Measurements from ENCODE around the gene KCNN4. TPM values are rescaled to one million over a fixed set of nuclear protein-coding genes. Genes with fewer than 3 reads are reported as not detected.
"Not testable (repeated sequence)": the region's sequence is repeated elsewhere in the genome, so short reads cannot be mapped to it uniquely, and the experiment has no call there.

KCNN4 gene
- total RNA-seq: 1 to 10 TPM in 3 of 8 experiments, under 1 TPM in 5; 0.11 to 7.4 (median 0.58) TPM

DNA sequence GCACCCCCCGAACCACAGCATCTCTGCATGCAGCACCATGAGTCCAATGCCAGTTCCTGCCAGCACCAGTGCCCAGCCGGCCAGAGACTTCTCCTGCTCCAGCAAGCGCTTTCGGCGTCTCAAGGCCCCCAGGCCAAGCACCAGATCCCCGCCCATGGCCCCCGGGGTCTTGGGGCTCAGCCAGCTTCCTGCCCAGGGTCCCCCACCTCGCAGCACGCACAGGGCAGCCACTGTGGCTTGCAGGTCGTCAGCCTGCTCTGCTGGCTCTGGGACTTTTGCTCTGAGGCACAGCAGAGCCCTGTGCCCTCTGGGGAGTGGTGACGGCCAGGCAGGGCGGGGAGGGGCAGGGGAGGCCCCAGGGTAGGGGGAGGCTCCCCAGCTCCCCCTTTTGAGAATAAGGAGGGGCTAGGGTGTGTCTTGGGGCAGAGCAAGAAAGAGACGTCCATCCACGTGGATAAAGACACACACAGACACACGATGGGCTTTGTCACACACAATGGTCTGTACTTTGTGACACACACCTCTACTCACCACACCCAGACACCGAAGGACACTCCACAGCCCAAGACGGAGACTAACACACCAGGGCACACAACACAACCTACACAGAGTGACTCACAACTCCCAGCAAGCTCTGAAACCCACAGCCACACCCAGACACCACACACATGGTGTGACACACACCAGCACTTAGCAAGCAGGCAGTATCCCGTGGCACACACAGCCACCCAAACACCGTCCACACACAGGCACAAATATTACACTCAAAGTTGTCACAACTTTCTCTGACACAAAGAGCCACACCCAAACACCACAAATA, at the start of gene KCNN4:
Gene KCNN4 (minus strand): TSS at position 268 of the 820 bp plus-strand sequence. CDS start 112 bp downstream, at position 156.
- Histone ChIP-seq H3K27ac (no peak within 1 kb of the TSS), H3K4me3 (no peak within 1 kb of the TSS), H3K4me1 (replicated peaks in 1 of 2) (peaks cover 0 to 8% of the 10 kb centered on the region in 2 donors)
- 8 to 48% methylated on average over 2 to 3 of the region's 19 CpGs; no CpG with 5 or more reads in 8 of the 10 experiments for WGBS, 10 experiments
- ATAC-seq (replicated peaks in 6 of 8): peak in 5 of 8 experiments; percentile 4 to 69 (median 22)
- in situ Hi-C loops (cut with MboI; ENCODE audit: low pct_unique_long_range_greater_than_20kb in 2 of 9, low sequenced_read_pairs in 9 of 9, unreplicated experiment in 9 of 9): loop anchor here in 1 of 9 experiments (25.0 kb wide), 1 partner anchor 344 kb away; no protein-coding TSS in a partner anchor

DNA sequence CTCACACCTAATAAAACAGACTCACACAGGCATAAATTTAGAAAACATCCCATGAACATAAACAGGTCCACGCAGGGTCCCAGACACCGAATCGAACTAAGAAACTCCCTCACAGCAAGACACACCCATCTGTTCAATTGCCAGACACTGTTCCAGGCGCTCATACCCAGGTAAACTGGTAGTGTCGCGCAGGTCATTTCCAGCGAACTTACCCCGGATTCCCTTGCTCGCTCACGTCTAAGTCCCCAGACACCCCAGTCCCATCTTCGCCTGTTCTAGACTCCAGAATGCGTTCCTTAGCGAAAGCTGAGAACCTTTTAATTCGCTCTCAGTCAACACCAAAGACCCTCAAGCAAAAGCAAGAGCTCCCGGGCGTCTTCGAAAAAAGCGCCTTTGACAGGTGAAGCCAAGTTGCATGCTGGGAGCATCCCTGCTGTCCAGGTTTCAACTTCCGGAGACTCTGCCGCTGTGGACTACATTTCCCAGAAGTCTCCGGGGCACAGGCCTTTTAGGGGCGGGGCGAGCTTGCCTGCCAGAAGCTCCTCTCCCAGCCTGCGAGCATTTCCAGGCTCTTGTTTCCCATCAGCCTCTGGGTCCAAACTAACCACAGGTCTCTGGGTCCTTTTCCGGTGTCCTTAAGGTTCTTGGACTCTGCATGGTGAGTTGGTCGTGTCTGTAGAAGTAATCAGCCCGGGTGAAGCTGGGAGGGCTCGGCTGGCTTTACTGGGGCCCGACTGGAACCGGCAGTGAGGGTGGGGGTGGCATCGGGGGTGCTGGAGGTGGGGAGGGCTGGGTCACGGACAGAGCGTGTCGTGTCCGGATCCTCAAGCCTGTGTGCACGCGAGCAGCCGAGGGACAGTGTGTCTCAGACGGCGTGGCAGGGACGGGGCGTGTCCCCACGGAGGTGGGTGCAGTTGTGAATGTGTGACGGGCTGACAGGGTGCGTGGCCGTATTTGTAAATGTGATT, 46.3 kb upstream of the KCNN4 start, which contains the start of gene ZNF283:
Gene ZNF283 (plus strand): TSS at position 535 of the 968 bp plus-strand sequence. CDS start 6,184 bp downstream, outside the sequence.
- 3 to 92% (median 17%) methylated on average over 2 to 12 of the region's 46 CpGs; no CpG with 5 or more reads in 4 of the 10 experiments for WGBS, 10 experiments
- Histone ChIP-seq H3K4me3 (peak within 1 kb of the TSS in 4 of 5 donors; percentile 42 to 53 (median 43)), H3K4me1 (replicated peaks in 1 of 2) (peaks cover 0 to 5% of the 10 kb centered on the region in 2 donors), H3K27ac (peak within 1 kb of the TSS in 1 of 2 donors; percentile 42)
- in situ Hi-C loops (cut with MboI; ENCODE audit: low pct_unique_long_range_greater_than_20kb in 2 of 9, low sequenced_read_pairs in 9 of 9, unreplicated experiment in 9 of 9): no loop called here
- peak; percentile 56 to 99 (median 96) for ATAC-seq (replicated peaks in 6 of 8)

DNA sequence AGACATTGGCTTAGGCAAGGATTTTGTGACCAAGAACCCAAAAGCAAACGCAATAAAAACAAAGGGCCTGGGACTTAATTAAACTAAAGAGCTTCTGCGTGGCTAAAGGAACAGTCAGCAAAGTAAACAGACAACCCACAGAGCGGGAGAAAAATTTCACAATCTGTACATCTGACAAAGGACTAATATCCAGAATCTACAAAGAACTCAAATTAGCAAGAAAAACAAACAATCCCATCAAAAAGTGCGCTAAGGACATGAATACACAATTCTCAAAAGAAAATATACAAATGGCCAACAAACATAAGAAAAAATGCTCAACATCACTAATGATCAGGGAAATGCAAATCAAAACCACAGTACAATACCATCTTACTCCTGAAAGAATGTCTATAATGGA, 43.8 kb upstream of the KCNN4 start:
- ATAC-seq (replicated peaks in 6 of 8); H3K4me3 ChIP-seq; H3K27ac ChIP-seq; in situ Hi-C loops (cut with MboI; ENCODE audit: low pct_unique_long_range_greater_than_20kb in 2 of 9, low sequenced_read_pairs in 9 of 9, unreplicated experiment in 9 of 9); H3K4me1 ChIP-seq (replicated peaks in 1 of 2): not testable (repeated sequence)
- WGBS, 10 experiments: 22 to 100% (median 51%) methylated on average over 1 to 4 of the region's 4 CpGs

DNA sequence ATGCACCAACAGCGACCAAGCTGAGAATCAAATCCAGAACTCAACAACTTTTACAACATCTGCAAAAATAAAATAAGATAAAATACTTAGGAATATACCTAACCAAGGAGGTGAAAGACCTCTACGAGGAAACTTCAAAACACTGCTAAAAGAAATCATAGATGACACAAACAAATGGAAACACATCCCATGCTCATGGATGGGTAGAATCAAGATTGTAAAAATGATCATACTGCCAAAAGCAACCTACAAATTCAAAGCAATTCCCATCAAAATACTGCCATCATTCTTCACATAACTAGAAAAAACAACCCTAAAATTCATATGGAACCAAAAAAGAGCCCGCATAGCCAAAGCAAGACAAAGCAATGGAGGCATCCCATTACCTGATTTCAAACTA, 43.1 kb upstream of the KCNN4 start:
- H3K27ac ChIP-seq; H3K4me3 ChIP-seq; in situ Hi-C loops (cut with MboI; ENCODE audit: low pct_unique_long_range_greater_than_20kb in 2 of 9, low sequenced_read_pairs in 9 of 9, unreplicated experiment in 9 of 9); H3K4me1 ChIP-seq (replicated peaks in 1 of 2); ATAC-seq (replicated peaks in 6 of 8): not testable (repeated sequence)
- WGBS, 10 experiments: 37 to 85% (median 62%) methylated on average over 1 to 3 of the region's 3 CpGs

DNA sequence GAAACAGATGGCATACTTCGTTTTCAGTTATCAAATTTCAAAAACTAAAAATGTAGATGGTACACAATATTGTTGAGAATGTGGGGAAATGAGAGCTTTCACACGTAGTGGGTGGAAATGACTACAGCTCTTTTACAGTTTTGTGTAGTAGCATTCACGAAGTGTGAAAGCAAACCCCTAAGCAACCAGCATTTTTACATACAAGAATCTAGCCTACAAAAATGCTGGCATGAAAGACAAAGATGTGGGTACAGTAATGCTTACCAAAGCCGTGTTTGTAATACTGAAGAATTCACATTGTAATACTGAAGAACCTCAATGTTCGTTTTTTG, 40.1 kb upstream of the KCNN4 start:
- no peaks in the 10 kb centered on the region for H3K4me1 ChIP-seq (replicated peaks in 1 of 2)
- H3K4me3 ChIP-seq: no peak overlapping the region
- no peak overlapping the region for H3K27ac ChIP-seq
- WGBS, 10 experiments: 0 to 65% (median 38%) methylated on average over 1 to 5 of the region's 5 CpGs; no CpG with 5 or more reads in 1 of the 10 experiments
- no peak for ATAC-seq (replicated peaks in 6 of 8)
- in situ Hi-C loops (cut with MboI; ENCODE audit: low pct_unique_long_range_greater_than_20kb in 2 of 9, low sequenced_read_pairs in 9 of 9, unreplicated experiment in 9 of 9): no loop called here

DNA sequence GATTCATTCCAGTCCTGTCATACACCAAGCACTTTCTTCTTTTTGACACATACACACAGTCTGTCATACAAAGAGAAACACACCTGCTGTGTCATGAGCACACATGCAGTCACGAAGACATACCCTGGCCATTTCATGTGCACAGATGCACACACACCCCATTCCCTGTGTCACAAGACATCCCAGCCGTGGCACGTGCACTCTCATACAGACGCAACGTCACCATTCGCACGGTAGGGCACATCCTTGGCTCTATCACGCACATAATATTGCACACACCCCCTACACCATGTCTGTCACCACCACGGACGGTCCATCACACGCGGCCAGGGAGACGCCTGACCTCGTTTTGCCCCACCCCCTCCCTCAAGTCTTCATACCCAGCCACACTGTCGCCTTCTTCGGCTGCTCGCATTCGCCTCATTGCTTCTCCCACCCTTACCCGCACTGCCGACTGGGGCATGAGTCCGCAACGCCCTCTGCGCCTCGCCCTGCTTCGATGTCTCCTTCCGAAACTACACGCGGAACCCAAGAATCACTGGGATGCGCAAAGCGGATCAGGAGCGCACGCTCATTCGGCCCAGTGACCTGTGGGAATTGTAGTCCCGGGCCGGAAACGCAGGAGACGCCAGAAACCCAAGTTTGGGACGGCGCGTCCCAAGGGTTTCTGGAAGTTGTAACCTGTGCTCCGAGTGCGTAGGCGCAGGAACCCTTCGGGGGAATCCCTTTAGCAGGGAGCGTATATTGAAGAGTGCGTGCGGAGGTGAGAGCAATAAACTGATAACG, 39.5 kb upstream of the KCNN4 start:
- 0 to 95% (median 33%) methylated on average over 3 to 25 of the region's 48 CpGs; no CpG with 5 or more reads in 3 of the 10 experiments for WGBS, 10 experiments
- in situ Hi-C loops (cut with MboI; ENCODE audit: low pct_unique_long_range_greater_than_20kb in 2 of 9, low sequenced_read_pairs in 9 of 9, unreplicated experiment in 9 of 9): no loop called here
- no peaks in the 10 kb centered on the region for H3K4me1 ChIP-seq (replicated peaks in 1 of 2)
- H3K27ac ChIP-seq: no peak overlapping the region
- ATAC-seq (replicated peaks in 6 of 8): peak in 4 of 8 experiments; percentile 25 to 99 (median 96)
- no peak overlapping the region for H3K4me3 ChIP-seq

DNA sequence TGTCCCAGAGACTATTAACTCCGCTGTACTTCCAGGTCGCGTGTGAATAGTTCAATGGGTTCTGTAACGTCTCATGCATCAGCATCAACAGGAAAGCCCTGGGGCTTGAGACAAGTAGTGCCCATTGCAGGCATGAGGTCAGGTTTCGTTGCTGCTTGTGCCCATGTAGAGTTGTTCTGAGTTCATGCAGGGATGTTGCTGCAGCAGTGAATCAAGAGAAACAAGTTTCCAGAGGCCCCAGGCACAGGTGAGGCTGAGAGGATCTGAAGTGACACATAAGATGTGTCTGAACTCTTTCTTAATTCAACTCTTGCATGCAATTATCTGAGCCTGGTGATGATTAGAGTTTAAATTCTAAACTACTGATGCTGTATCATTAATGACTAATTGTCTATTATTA, 37.7 kb upstream of the KCNN4 start:
- 20 to 83% (median 67%) methylated on average over 1 to 4 of the region's 5 CpGs; no CpG with 5 or more reads in 6 of the 10 experiments for WGBS, 10 experiments
- Histone ChIP-seq H3K4me3 (no peak overlapping the region), H3K27ac (no peak overlapping the region), H3K4me1 (replicated peaks in 1 of 2) (no peaks in the 10 kb centered on the region)
- no peak for ATAC-seq (replicated peaks in 6 of 8)
- in situ Hi-C loops (cut with MboI; ENCODE audit: low pct_unique_long_range_greater_than_20kb in 2 of 9, low sequenced_read_pairs in 9 of 9, unreplicated experiment in 9 of 9): no loop called here

DNA sequence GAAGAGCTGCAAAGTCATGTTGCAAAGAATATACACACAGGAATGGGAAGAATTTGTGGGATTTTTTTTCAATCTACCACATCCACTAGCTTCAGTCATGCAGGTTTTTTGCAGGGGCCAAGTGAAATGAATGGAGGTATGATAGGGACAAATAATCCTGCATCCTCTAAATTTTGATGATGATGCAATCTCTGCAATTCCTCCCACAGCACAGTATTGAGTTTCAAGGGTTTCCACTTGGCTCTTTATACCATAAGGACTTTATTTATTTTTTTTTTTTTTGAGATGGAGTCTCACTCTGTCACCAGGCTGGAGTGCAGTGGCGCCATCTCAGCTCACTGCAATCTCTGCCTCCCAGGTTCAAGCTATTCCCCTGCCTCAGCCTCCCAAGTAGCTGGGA, 36.7 kb upstream of the KCNN4 start:
- ATAC-seq (replicated peaks in 6 of 8); in situ Hi-C loops (cut with MboI; ENCODE audit: low pct_unique_long_range_greater_than_20kb in 2 of 9, low sequenced_read_pairs in 9 of 9, unreplicated experiment in 9 of 9): not testable (repeated sequence)

DNA sequence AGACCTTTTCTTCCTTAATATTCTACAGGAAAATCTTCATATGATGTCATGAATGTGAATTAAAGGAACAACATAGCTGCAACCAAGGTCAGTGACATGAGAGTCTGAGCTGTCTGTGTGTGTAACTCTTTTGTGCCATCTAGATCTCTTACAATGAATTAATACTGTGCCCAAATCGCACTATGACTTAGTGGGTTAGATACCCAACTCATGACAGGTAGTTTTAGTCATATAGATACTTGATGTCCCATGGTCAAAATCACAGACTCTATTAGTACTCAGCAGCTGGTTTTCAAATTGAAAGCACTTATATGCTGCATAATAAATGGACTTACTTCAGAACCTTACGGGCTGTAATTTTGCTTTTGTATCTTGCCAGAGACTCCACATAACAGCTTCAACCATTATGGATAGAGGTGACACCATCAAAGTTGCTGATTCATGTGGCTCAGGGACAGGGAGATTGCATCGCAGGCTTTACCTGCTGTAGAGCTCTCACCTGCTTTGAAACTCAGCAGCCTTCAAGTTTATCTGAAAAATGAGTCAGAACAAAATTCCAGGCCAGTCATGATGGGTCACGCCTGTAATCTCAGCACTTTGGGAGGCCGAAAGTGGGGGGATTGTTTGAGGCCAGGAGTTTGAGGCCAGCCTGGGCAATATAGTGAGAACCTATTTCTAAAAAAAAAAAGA, 34.0 kb upstream of the KCNN4 start:
- ATAC-seq (replicated peaks in 6 of 8): no peak
- in situ Hi-C loops (cut with MboI; ENCODE audit: low pct_unique_long_range_greater_than_20kb in 2 of 9, low sequenced_read_pairs in 9 of 9, unreplicated experiment in 9 of 9): no loop called here
- Histone ChIP-seq H3K27ac (no peak overlapping the region), H3K4me1 (replicated peaks in 1 of 2) (no peaks in the 10 kb centered on the region), H3K4me3 (no peak overlapping the region)
- 35 to 70% (median 54%) methylated on average over 2 to 5 of the region's 5 CpGs; no CpG with 5 or more reads in 2 of the 10 experiments for WGBS, 10 experiments

More for the DNA sequence above, 36.7 kb upstream of the KCNN4 start:
- H3K27ac ChIP-seq; H3K4me1 ChIP-seq (replicated peaks in 1 of 2); H3K4me3 ChIP-seq: not testable (repeated sequence)
- WGBS, 10 experiments: 22 to 60% (median 50%) methylated on average over 1 of the region's 1 CpG; no CpG with 5 or more reads in 5 of the 10 experiments

DNA sequence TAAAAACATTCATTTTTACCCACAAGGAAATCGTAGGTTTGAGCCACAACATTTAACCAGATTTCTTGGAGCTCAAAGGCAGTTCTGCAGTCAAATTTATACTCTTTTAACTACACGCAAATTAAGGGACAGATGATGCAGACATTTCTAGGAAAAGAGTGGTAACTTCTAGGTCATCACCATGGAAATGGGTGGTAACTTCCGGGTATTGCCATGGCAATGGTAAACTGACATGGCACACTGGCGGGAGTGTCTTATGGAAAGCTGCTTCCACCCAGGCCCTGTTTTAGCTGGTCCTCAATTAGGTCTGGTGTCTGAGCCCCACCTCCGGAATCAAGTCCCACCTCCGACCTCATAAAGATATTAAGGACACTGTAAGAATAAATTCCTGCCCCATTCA, 31.9 kb upstream of the KCNN4 start:
- in situ Hi-C loops (cut with MboI; ENCODE audit: low pct_unique_long_range_greater_than_20kb in 2 of 9, low sequenced_read_pairs in 9 of 9, unreplicated experiment in 9 of 9): no loop called here
- Histone ChIP-seq H3K27ac (no peak overlapping the region), H3K4me3 (no peak overlapping the region), H3K4me1 (replicated peaks in 1 of 2) (no peaks in the 10 kb centered on the region)
- 0 to 80% (median 55%) methylated on average over 1 to 6 of the region's 6 CpGs for WGBS, 10 experiments
- peak in 2 of 8 experiments; percentile 44 to 51 for ATAC-seq (replicated peaks in 6 of 8)

DNA sequence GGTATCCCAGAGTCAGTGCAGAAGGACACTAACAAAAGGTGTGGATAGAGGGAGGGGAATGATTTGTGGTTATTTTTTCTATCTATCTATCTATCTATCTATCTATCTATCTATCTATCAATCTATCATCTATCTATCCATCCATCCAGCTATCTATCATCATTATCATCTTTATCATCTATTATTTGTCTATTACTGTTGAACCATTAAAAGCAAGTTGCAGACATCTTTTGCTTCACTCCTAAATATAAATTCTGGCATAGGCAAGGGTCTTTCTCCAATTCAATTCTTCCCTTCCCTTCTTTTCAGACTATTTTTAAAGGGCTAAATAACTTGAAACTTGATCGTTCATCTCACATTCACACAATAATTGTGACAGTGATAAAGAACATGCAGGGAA, 31.5 kb upstream of the KCNN4 start:
- 0 to 100% (median 61%) methylated on average over 1 of the region's 1 CpG for WGBS, 10 experiments
- in situ Hi-C loops (cut with MboI; ENCODE audit: low pct_unique_long_range_greater_than_20kb in 2 of 9, low sequenced_read_pairs in 9 of 9, unreplicated experiment in 9 of 9): no loop called here
- ATAC-seq (replicated peaks in 6 of 8): no peak

DNA sequence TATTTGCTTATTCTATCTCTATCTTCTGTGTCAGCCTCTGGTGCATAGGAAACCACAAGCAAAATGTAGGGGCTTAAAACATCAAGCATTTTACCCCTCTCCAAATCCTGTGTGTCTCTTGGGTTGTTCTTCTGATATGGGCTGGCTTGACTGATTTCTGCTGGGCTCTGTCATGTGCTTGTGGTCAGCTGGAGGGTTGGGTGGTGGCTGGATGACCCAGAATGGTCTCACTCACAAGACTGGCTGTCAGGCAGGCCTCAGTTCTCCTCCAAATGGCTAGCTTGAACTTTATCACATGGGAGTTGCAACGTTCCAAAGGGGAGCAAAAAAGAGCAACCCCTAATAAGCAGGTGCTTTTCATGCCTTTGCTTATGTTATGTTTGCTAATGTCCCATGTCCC, 31.1 kb upstream of the KCNN4 start:
- peak in 2 of 8 experiments; percentile 69 for ATAC-seq (replicated peaks in 6 of 8)
- H3K4me1 ChIP-seq (replicated peaks in 1 of 2): no peaks in the 10 kb centered on the region
- in situ Hi-C loops (cut with MboI; ENCODE audit: low pct_unique_long_range_greater_than_20kb in 2 of 9, low sequenced_read_pairs in 9 of 9, unreplicated experiment in 9 of 9): no loop called here
- 0 to 11% (median 0%) methylated on average over 1 of the region's 1 CpG; no CpG with 5 or more reads in 6 of the 10 experiments for WGBS, 10 experiments
- H3K4me3 ChIP-seq: no peak overlapping the region
- no peak overlapping the region for H3K27ac ChIP-seq

More for the DNA sequence above, 31.5 kb upstream of the KCNN4 start:
- Histone ChIP-seq H3K4me3 (no peak overlapping the region), H3K4me1 (replicated peaks in 1 of 2) (no peaks in the 10 kb centered on the region), H3K27ac (no peak overlapping the region)
